HEK293 (cell line): ENCODE measurements around the gene USP7.

ENCODE experiments used
- CTCF ChIA-PET: fragments of 350-600 bp; formaldehyde crosslinking; extraction: SDS; loops from one replicate; lab custom pipeline; 2021; ENCODE audit warnings: antibody characterized with exemption; lab: Yijun Ruan, JAX
- POLR2A ChIA-PET: fragments of 300-600 bp; formaldehyde crosslinking; extraction: SDS; loops from one replicate; lab custom pipeline; 2020; ENCODE audit warnings: antibody characterized with exemption, inconsistent platforms; lab: Yijun Ruan, JAX
- H3K27ac ChIP-seq: fragments of 200-500 bp; sonication (Bioruptor generic); 2 replicates; pipeline ENCODE4 v1.5.1; 2014; ENCODE audit warnings: low read depth, low read length, control low read depth, inconsistent platforms; ENCODE audit errors: extremely low read depth
- H3K36me3 ChIP-seq, 2 experiments: fragments of 200-500 bp in 1 of 2; sonication (Bioruptor generic) in 1 of 2; 1 replicate in 1 of 2; 2 replicates in 1 of 2; pipeline ENCODE4 v1.5.1; 2014 to 2017; ENCODE audit warnings: inconsistent platforms in 2 of 2, low read length in 2 of 2; ENCODE audit not compliant: control insufficient read depth in 2 of 2, insufficient read depth in 1 of 2
- H3K4me1 ChIP-seq: fragments of 200-500 bp; sonication (Bioruptor generic); 2 replicates; pipeline ENCODE4 v1.5.1; 2014; ENCODE audit warnings: mild to moderate bottlenecking, low read length, inconsistent platforms; ENCODE audit not compliant: control insufficient read depth, insufficient read depth
- H3K4me3 ChIP-seq: 2 replicates; pipeline ENCODE4 v1.5.1; 2011; ENCODE audit warnings: low read depth, mild to moderate bottlenecking, control low read depth, low read length, moderate library complexity
- H3K9me3 ChIP-seq: fragments of 200-500 bp; sonication (Bioruptor generic); 2 replicates; pipeline ENCODE4 v1.5.1; 2014; ENCODE audit warnings: low read depth, low read length, inconsistent platforms; ENCODE audit not compliant: control insufficient read depth, insufficient read depth
- GLI2 ChIP-seq: fragments of 450-650 bp; formaldehyde crosslinking; IDR thresholded peaks from 2 replicates; pipeline ENCODE4; 2017; ENCODE audit warnings: missing biosample characterization, missing genetic modification characterization, low read depth, borderline replicate concordance
- KLF16 ChIP-seq: fragments of 450-650 bp; formaldehyde crosslinking; IDR thresholded peaks from 2 replicates; pipeline ENCODE4 v1.5.1; 2017; ENCODE audit warnings: missing biosample characterization, missing genetic modification characterization
- SP7 ChIP-seq: fragments of 450-650 bp; formaldehyde crosslinking; IDR thresholded peaks from 2 replicates; pipeline ENCODE4 v1.5.1; 2016; ENCODE audit warnings: missing biosample characterization, missing genetic modification characterization
- ZEB2 ChIP-seq: fragments of 450-650 bp; formaldehyde crosslinking; IDR thresholded peaks from 2 replicates; pipeline ENCODE4 v1.5.1; 2016; ENCODE audit warnings: missing biosample characterization, missing genetic modification characterization
- ZNF391 ChIP-seq: fragments of 450-650 bp; formaldehyde crosslinking; IDR thresholded peaks from 2 replicates; pipeline ENCODE4 v1.5.1; 2016; ENCODE audit warnings: low read depth, missing biosample characterization, missing genetic modification characterization, borderline replicate concordance
- ZNF416 ChIP-seq: fragments of 450-650 bp; formaldehyde crosslinking; IDR thresholded peaks from 2 replicates; pipeline ENCODE4 v1.5.1; 2016; ENCODE audit warnings: missing biosample characterization, missing genetic modification characterization
- ZNF555 ChIP-seq: fragments of 450-650 bp; formaldehyde crosslinking; conservative IDR thresholded peaks from 2 replicates; pipeline ENCODE4 v1.5.1; 2017; ENCODE audit warnings: missing biosample characterization, mild to moderate bottlenecking, missing genetic modification characterization, inconsistent platforms
- ZNF600 ChIP-seq: fragments of 450-650 bp; formaldehyde crosslinking; IDR thresholded peaks from 2 replicates; pipeline ENCODE4 v1.5.1; 2016; ENCODE audit warnings: missing biosample characterization, missing genetic modification characterization
- ZNF629 ChIP-seq: fragments of 450-650 bp; formaldehyde crosslinking; IDR thresholded peaks from 2 replicates; pipeline ENCODE4 v1.5.1; 2017; ENCODE audit warnings: missing biosample characterization, missing genetic modification characterization
- ZNF791 ChIP-seq: fragments of 450-650 bp; formaldehyde crosslinking; IDR thresholded peaks from 2 replicates; pipeline ENCODE4 v1.5.1; 2016; ENCODE audit warnings: missing biosample characterization, missing genetic modification characterization
- ZXDB ChIP-seq: fragments of 450-650 bp; formaldehyde crosslinking; IDR thresholded peaks from 2 replicates; pipeline ENCODE4 v1.5.1; 2016; ENCODE audit warnings: missing biosample characterization, missing genetic modification characterization
- TF ChIP-seq, protein P1 (sequence below): fragments of 450-650 bp; formaldehyde crosslinking; IDR thresholded peaks from 2 replicates; pipeline ENCODE4 v1.5.1; 2016; ENCODE audit warnings: missing biosample characterization, missing genetic modification characterization
- TF ChIP-seq, protein P2 (sequence below): fragments of 450-650 bp; formaldehyde crosslinking; IDR thresholded peaks from 2 replicates; pipeline ENCODE4 v1.5.1; 2016; ENCODE audit warnings: missing biosample characterization, missing genetic modification characterization, low read depth
- TF ChIP-seq, protein P3 (sequence below): fragments of 450-650 bp; formaldehyde crosslinking; IDR thresholded peaks from 2 replicates; pipeline ENCODE4 v1.5.1; 2016; ENCODE audit warnings: missing biosample characterization, missing genetic modification characterization
- TF ChIP-seq, protein P4 (sequence below): fragments of 450-650 bp; formaldehyde crosslinking; IDR thresholded peaks from 2 replicates; pipeline ENCODE4 v1.5.1; 2017; ENCODE audit warnings: missing biosample characterization, missing genetic modification characterization
- TF ChIP-seq, protein P5 (sequence below): fragments of 450-650 bp; formaldehyde crosslinking; IDR thresholded peaks from 2 replicates; pipeline ENCODE4 v1.5.1; 2016; ENCODE audit warnings: missing biosample characterization, missing genetic modification characterization
- TF ChIP-seq, protein P6 (sequence below): fragments of 450-650 bp; formaldehyde crosslinking; IDR thresholded peaks from 2 replicates; pipeline ENCODE4 v1.5.1; 2016; ENCODE audit warnings: missing biosample characterization, missing genetic modification characterization

Gene USP7

DNA sequence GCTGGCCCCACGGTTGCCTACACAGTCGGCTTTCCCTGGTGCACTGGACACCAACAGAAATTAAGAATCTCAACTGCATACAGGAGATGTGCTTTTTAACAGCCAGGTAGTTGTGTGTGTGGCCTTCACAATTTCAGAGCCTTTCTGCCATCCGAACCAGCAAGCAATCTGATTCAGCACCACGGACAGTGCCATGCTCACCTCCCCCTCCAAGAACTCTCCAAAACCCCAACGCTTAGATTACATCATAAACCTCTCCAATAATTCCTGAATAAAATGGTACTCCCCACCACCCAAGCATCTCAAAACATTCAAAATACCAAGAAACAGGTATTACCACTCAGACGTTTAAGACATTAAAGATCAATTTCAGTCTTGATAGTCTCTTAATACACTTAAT, 31.8 kb downstream of the USP7 start:
- POLR2A ChIA-PET: no interaction called here

More for the DNA sequence above, 31.8 kb downstream of the USP7 start:
- TF ChIP-seq KLF16: peak; percentile 16; the same call in 1 of the 2 replicates
- TF ChIP-seq, protein P1, sequence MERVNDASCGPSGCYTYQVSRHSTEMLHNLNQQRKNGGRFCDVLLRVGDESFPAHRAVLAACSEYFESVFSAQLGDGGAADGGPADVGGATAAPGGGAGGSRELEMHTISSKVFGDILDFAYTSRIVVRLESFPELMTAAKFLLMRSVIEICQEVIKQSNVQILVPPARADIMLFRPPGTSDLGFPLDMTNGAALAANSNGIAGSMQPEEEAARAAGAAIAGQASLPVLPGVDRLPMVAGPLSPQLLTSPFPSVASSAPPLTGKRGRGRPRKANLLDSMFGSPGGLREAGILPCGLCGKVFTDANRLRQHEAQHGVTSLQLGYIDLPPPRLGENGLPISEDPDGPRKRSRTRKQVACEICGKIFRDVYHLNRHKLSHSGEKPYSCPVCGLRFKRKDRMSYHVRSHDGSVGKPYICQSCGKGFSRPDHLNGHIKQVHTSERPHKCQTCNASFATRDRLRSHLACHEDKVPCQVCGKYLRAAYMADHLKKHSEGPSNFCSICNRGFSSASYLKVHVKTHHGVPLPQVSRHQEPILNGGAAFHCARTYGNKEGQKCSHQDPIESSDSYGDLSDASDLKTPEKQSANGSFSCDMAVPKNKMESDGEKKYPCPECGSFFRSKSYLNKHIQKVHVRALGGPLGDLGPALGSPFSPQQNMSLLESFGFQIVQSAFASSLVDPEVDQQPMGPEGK (tag by site-specific recombination): peak; percentile 75
- TF ChIP-seq, protein P2, sequence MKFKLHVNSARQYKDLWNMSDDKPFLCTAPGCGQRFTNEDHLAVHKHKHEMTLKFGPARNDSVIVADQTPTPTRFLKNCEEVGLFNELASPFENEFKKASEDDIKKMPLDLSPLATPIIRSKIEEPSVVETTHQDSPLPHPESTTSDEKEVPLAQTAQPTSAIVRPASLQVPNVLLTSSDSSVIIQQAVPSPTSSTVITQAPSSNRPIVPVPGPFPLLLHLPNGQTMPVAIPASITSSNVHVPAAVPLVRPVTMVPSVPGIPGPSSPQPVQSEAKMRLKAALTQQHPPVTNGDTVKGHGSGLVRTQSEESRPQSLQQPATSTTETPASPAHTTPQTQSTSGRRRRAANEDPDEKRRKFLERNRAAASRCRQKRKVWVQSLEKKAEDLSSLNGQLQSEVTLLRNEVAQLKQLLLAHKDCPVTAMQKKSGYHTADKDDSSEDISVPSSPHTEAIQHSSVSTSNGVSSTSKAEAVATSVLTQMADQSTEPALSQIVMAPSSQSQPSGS (tag by site-specific recombination): peak; percentile 72
- TF ChIP-seq ZNF600 (tag by site-specific recombination): peak; percentile 68; the same call in 1 of the 2 replicates
- no peak for TF ChIP-seq GLI2 (tag by site-specific recombination)
- TF ChIP-seq ZNF555 (tag by site-specific recombination): no peak
- TF ChIP-seq ZEB2 (tag by site-specific recombination): peak; percentile 41; the same call in 1 of the 2 replicates
- TF ChIP-seq, protein P3, sequence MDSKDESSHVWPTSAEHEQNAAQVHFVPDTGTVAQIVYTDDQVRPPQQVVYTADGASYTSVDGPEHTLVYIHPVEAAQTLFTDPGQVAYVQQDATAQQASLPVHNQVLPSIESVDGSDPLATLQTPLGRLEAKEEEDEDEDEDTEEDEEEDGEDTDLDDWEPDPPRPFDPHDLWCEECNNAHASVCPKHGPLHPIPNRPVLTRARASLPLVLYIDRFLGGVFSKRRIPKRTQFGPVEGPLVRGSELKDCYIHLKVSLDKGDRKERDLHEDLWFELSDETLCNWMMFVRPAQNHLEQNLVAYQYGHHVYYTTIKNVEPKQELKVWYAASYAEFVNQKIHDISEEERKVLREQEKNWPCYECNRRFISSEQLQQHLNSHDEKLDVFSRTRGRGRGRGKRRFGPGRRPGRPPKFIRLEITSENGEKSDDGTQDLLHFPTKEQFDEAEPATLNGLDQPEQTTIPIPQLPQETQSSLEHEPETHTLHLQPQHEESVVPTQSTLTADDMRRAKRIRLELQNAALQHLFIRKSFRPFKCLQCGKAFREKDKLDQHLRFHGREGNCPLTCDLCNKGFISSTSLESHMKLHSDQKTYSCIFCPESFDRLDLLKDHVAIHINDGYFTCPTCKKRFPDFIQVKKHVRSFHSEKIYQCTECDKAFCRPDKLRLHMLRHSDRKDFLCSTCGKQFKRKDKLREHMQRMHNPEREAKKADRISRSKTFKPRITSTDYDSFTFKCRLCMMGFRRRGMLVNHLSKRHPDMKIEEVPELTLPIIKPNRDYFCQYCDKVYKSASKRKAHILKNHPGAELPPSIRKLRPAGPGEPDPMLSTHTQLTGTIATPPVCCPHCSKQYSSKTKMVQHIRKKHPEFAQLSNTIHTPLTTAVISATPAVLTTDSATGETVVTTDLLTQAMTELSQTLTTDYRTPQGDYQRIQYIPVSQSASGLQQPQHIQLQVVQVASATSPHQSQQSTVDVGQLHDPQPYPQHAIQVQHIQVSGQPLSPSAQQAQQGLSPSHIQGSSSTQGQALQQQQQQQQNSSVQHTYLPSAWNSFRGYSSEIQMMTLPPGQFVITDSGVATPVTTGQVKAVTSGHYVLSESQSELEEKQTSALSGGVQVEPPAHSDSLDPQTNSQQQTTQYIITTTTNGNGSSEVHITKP (tag by site-specific recombination): peak; percentile 85
- TF ChIP-seq, protein P4, sequence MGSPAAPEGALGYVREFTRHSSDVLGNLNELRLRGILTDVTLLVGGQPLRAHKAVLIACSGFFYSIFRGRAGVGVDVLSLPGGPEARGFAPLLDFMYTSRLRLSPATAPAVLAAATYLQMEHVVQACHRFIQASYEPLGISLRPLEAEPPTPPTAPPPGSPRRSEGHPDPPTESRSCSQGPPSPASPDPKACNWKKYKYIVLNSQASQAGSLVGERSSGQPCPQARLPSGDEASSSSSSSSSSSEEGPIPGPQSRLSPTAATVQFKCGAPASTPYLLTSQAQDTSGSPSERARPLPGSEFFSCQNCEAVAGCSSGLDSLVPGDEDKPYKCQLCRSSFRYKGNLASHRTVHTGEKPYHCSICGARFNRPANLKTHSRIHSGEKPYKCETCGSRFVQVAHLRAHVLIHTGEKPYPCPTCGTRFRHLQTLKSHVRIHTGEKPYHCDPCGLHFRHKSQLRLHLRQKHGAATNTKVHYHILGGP (tag by site-specific recombination): peak; percentile 70; the same call in 1 of the 2 replicates
- no peak for TF ChIP-seq ZNF791 (tag by site-specific recombination)
- peak; percentile 19; the same call in 1 of the 2 replicates for TF ChIP-seq SP7 (tag by site-specific recombination)
- no peak for TF ChIP-seq ZNF416 (tag by site-specific recombination)
- no peak for TF ChIP-seq ZNF391
- TF ChIP-seq, protein P5, sequence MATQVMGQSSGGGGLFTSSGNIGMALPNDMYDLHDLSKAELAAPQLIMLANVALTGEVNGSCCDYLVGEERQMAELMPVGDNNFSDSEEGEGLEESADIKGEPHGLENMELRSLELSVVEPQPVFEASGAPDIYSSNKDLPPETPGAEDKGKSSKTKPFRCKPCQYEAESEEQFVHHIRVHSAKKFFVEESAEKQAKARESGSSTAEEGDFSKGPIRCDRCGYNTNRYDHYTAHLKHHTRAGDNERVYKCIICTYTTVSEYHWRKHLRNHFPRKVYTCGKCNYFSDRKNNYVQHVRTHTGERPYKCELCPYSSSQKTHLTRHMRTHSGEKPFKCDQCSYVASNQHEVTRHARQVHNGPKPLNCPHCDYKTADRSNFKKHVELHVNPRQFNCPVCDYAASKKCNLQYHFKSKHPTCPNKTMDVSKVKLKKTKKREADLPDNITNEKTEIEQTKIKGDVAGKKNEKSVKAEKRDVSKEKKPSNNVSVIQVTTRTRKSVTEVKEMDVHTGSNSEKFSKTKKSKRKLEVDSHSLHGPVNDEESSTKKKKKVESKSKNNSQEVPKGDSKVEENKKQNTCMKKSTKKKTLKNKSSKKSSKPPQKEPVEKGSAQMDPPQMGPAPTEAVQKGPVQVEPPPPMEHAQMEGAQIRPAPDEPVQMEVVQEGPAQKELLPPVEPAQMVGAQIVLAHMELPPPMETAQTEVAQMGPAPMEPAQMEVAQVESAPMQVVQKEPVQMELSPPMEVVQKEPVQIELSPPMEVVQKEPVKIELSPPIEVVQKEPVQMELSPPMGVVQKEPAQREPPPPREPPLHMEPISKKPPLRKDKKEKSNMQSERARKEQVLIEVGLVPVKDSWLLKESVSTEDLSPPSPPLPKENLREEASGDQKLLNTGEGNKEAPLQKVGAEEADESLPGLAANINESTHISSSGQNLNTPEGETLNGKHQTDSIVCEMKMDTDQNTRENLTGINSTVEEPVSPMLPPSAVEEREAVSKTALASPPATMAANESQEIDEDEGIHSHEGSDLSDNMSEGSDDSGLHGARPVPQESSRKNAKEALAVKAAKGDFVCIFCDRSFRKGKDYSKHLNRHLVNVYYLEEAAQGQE: peak; percentile 99
- 0 out of 2 replicates have a peak, but pooled peaks have one; percentile 25 for TF ChIP-seq ZXDB (tag by site-specific recombination)
- TF ChIP-seq ZNF629 (tag by site-specific recombination): peak; percentile 61
- TF ChIP-seq, protein P6, sequence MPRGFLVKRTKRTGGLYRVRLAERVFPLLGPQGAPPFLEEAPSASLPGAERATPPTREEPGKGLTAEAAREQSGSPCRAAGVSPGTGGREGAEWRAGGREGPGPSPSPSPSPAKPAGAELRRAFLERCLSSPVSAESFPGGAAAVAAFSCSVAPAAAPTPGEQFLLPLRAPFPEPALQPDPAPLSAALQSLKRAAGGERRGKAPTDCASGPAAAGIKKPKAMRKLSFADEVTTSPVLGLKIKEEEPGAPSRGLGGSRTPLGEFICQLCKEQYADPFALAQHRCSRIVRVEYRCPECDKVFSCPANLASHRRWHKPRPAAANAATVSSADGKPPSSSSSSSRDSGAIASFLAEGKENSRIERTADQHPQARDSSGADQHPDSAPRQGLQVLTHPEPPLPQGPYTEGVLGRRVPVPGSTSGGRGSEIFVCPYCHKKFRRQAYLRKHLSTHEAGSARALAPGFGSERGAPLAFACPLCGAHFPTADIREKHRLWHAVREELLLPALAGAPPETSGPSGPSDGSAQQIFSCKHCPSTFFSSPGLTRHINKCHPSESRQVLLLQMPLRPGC (tag by site-specific recombination): 0 out of 2 replicates have a peak, but pooled peaks have one; percentile 11
- CTCF ChIA-PET: interaction anchor here (0.6 kb wide), 1 partner anchor 78 kb away, joined by 3 read pairs; no protein-coding TSS in a partner anchor
- Histone ChIP-seq H3K36me3 (peaks cover 8 to 30% of the 10 kb centered on the region in 2 experiments; a peak in 2 of 3 replicates), H3K9me3 (no peaks in the 10 kb centered on the region), H3K4me3 (no peak overlapping the region), H3K27ac (no peak overlapping the region), H3K4me1 (peaks cover 2% of the 10 kb centered on the region; the same call in 1 of the 2 replicates)
